Measurements from ENCODE around the gene LAS1L.
"Not testable (repeated sequence)": the region's sequence is repeated elsewhere in the genome, so short reads cannot be mapped to it uniquely, and the experiment has no call there.

Gene LAS1L

GRCh38 chrX:65480960-65481359 is 53.6 kb downstream of the LAS1L start:
- Mint-ChIP-seq H3K9me3 (peaks cover 4% of the 10 kb centered on the region), H3K4me3 (no peak overlapping the region), H3K4me1 (peaks cover 8% of the 10 kb centered on the region), H3K27me3 (no peaks in the 10 kb centered on the region), H3K36me3 (ENCODE audit: low read depth) (peaks cover 10% of the 10 kb centered on the region), H3K27ac (no peak overlapping the region)
- DNase-seq (no peak), ATAC-seq (peak; percentile 65)

GRCh38 chrX:65479102-65479501 is 55.5 kb downstream of the LAS1L start:
- H3K27me3 Mint-ChIP-seq; H3K4me3 Mint-ChIP-seq; H3K4me1 Mint-ChIP-seq; H3K9me3 Mint-ChIP-seq; ATAC-seq; H3K36me3 Mint-ChIP-seq (ENCODE audit: low read depth); DNase-seq; H3K27ac Mint-ChIP-seq: not testable (repeated sequence)

GRCh38 chrX:65476564-65476963 is 58.0 kb downstream of the LAS1L start:
- ATAC-seq (no peak), DNase-seq (no peak)
- H3K27me3 Mint-ChIP-seq: no peaks in the 10 kb centered on the region
- H3K4me3 Mint-ChIP-seq: no peak overlapping the region
- H3K9me3 Mint-ChIP-seq: peaks cover 7% of the 10 kb centered on the region
- no peak overlapping the region for H3K27ac Mint-ChIP-seq
- H3K4me1 Mint-ChIP-seq: peaks cover 5% of the 10 kb centered on the region
- peaks cover 10% of the 10 kb centered on the region for H3K36me3 Mint-ChIP-seq (ENCODE audit: low read depth)

GRCh38 chrX:65463550-65463949 is 71.0 kb downstream of the LAS1L start:
- ATAC-seq (no peak), DNase-seq (no peak)
- Mint-ChIP-seq H3K27me3 (no peaks in the 10 kb centered on the region), H3K36me3 (ENCODE audit: low read depth) (peaks cover 1% of the 10 kb centered on the region), H3K9me3 (peaks cover 7% of the 10 kb centered on the region), H3K27ac (no peak overlapping the region), H3K4me1 (peaks cover 2% of the 10 kb centered on the region), H3K4me3 (no peak overlapping the region)
